Regular cardiac myocyte (primary cell): ENCODE data around the gene MID1IP1. TPM values are rescaled to one million over a fixed set of nuclear protein-coding genes. Genes with fewer than 3 reads are reported as not detected.

Source experiments
- total RNA-seq: library from RNA; depleted of rRNA; stranded (reverse); fragments of >200 nt; gene quantifications from 2 replicates; pipeline ENCODE4 v1.2.3, GENCODE V29; 2014

MID1IP1 gene
- 37.8 and 60.4 TPM in 2 replicates for total RNA-seq

GRCh38 chrX:38800981-38801845, at the start of gene MID1IP1:
MID1IP1 (plus strand) TSS chrX:38801459; CDS start chrX:38804947, 3,488 bp downstream.

Other genes with a start within 250 kb of the MID1IP1 start
- 0.28 TPM in 1 of 2 replicates, not detected in the other for gene TSPAN7, start 239.9 kb upstream of the MID1IP1 start, total RNA-seq